HL-60 (cell line): ENCODE measurements around the gene WASHC4.

Source experiments
- CTCF ChIP-seq: IDR thresholded peaks from one replicate; pipeline ENCODE4 v1.5.1; 2011; ENCODE audit warnings: low read length, control low read depth, inconsistent platforms; ENCODE audit not compliant: insufficient read depth
- POLR2AphosphoS5 ChIP-seq: IDR thresholded peaks from 2 replicates; pipeline ENCODE4 v1.6.1; 2012; ENCODE audit warnings: low read depth
- TF ChIP-seq, protein P1 (sequence below): IDR thresholded peaks from 2 replicates; pipeline ENCODE4 v1.6.1; 2012; ENCODE audit warnings: low read depth; ENCODE audit not compliant: insufficient replicate concordance

DNA sequence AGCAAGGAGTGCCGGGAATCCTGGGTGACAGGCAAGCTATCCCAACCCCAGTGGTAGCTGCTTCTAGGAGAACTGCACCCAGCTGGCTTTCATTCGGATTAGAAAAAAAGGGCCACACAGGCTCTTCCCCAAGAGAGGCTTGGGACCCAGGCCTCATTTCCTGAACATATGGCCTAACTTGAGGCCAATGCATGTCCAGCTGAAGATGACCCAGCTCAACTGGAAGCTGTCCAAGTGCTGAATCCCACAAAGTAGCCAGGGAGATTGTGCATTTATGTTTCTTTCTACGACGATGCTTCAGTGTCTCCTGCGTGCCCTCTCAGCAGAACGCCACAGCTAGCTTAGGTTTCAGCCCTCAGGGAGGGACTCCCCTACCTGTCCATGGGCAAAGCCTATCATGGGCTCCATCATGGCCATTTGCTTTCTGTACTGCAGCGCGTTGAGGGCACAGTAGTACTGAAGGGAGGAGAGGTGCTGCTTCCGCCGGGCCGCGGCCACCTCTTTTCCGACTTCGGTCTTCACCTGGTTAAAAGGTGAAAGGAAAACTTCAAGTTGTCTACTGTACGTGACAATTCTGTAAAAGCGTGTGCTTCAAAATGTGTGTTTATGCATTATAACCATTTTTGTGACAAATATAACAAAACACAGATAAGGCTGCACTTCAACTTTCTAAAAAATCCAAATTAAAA lies 99.3 kb downstream of the WASHC4 start:
- no peak for TF ChIP-seq CTCF
- no peak for TF ChIP-seq POLR2AphosphoS5
- TF ChIP-seq, protein P1, sequence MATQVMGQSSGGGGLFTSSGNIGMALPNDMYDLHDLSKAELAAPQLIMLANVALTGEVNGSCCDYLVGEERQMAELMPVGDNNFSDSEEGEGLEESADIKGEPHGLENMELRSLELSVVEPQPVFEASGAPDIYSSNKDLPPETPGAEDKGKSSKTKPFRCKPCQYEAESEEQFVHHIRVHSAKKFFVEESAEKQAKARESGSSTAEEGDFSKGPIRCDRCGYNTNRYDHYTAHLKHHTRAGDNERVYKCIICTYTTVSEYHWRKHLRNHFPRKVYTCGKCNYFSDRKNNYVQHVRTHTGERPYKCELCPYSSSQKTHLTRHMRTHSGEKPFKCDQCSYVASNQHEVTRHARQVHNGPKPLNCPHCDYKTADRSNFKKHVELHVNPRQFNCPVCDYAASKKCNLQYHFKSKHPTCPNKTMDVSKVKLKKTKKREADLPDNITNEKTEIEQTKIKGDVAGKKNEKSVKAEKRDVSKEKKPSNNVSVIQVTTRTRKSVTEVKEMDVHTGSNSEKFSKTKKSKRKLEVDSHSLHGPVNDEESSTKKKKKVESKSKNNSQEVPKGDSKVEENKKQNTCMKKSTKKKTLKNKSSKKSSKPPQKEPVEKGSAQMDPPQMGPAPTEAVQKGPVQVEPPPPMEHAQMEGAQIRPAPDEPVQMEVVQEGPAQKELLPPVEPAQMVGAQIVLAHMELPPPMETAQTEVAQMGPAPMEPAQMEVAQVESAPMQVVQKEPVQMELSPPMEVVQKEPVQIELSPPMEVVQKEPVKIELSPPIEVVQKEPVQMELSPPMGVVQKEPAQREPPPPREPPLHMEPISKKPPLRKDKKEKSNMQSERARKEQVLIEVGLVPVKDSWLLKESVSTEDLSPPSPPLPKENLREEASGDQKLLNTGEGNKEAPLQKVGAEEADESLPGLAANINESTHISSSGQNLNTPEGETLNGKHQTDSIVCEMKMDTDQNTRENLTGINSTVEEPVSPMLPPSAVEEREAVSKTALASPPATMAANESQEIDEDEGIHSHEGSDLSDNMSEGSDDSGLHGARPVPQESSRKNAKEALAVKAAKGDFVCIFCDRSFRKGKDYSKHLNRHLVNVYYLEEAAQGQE, result peak; percentile 80
